GM21825 (cell line): ENCODE measurements around the gene MDN1.

Experiments used
- ATAC-seq: cut with Tn5 transposase; IDR thresholded peaks from one replicate; pipeline ENCODE4 v1.9.1; 2021; ENCODE audit warnings: mild to moderate bottlenecking, moderate library complexity; ENCODE audit not compliant: unreplicated experiment

Gene MDN1

GRCh38 chr6:89612121-89612520, 207.5 kb downstream of the MDN1 start:
- ATAC-seq = no peak

DNA sequence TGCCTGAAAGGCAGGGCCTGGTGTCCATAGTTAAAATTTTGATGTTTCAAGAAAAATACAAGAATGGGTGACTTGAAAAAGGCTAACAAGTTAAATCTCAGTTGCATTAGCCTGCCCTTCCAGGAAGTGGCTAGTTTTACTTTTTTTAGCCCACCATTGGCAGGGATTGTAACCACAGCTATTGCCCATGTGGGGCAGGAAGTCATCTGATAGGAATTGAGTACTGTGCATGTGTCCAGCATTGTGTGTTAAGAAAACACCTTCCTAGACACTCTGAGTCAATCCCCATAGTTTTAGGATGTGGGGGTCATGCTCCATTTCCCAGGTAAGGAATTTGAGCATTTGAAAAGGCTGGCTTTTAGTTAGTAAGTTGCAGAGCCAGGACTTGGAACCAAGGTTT, 207.9 kb downstream of the MDN1 start:
- no peak for ATAC-seq

GRCh38 chr6:89610149-89610642, 209.4 kb downstream of the MDN1 start:
- peak; percentile 64 for ATAC-seq

- no peak for ATAC-seq
These were observed 213.7 kb downstream of the MDN1 start for GRCh38 chr6:89605861-89606260.

- no peak for ATAC-seq
These were observed 214.9 kb downstream of the MDN1 start for GRCh38 chr6:89604653-89605052.

DNA sequence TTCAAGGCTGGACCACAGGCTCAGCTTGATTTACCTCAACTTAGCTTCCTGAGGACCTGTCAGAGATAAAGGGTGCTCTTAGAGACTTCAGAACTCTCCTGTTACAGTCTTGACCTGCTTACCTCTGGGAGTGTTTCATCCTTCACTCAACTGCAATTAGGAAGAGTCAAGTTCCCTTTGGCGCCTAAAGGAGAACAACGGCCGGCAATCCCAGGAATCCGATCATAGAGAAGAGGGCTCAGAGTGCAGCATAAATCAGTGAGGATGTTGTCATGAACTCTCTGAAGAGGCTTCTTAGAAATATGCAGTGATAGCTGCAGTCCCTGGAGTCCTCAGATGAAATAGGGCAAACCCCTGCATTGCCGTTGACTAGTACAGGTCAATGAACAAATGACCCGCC, 217.4 kb downstream of the MDN1 start:
- ATAC-seq = no peak

DNA sequence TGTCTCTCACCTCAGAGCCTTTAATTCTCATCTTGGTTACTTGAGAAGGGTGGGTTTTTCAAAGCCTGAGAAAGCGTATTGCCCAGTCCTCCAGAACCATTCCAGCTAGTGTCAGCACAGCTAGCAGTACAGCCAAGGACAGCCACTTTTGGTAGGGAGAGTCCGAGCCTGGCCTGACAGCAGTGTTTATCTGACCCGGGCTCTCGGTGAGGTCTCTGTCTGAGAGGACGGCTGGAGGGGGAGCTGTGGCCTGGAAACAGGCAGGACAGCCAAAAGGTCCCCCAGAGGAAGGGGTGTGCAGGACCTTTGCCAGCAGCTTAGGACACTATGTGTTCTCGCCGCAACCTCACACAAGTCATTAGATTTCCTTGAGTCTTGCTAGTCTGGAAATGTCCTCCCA, 219.9 kb downstream of the MDN1 start:
- ATAC-seq = no peak

DNA sequence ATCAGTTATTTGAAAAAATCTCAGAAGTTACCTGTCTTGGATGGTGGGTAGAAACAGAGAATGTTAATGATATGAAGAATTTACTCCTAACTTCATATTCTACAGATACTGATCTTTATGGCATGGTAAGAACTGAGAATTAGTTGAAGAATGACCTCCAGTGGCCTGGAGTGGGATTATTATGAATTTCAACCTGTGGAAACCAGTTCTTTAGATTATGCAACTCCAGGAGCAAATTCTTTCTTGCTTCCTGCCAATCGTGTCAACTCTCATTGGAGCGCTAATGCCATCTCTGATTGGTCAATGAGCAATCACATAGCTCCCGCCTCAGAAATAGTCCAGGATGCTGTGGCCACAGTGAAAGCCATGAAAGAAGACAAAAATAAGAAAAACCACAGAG, 221.6 kb downstream of the MDN1 start:
- ATAC-seq = no peak

GRCh38 chr6:89597372-89597771, 222.2 kb downstream of the MDN1 start:
- ATAC-seq = no peak

GRCh38 chr6:89596484-89596883, 223.1 kb downstream of the MDN1 start:
- ATAC-seq = no peak

- ATAC-seq = peak; percentile 89
These were observed 223.5 kb downstream of the MDN1 start for GRCh38 chr6:89596056-89596455.
